ENCODE measurements around the gene RPUSD2.

RPUSD2 gene

DNA sequence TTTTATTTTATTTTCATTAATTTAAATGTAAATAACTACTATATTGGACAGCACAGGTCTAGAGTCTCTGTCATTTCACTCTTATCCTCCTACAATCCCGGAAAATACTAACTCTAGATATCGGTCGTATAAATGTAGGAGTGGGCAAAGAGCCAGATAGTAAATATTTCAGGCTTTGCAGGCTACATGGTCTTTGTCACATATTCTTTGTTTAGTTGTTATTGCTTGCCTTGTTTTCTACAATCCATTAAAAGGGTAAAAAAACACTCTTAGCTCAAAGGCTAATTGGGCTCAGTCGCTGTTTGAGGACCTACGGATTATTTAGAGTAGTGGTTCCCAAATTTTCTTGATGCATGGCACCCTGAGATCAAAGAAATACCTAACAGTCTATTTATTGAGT is 26.7 kb downstream of the RPUSD2 start:
- H3K9ac ChIP-seq (ENCODE audit: insufficient read length, low read depth), result no peak overlapping the region
- H3K4me3 ChIP-seq (ENCODE audit: insufficient read length, low read depth), result no peak overlapping the region
- no peaks in the 10 kb centered on the region for H3K9me3 ChIP-seq (ENCODE audit: insufficient read depth, low read length)
- H3K4me1 ChIP-seq (ENCODE audit: insufficient read depth, insufficient read length), result no peaks in the 10 kb centered on the region
- H3K36me3 ChIP-seq (ENCODE audit: insufficient read depth, insufficient read length, low read length), result no peaks in the 10 kb centered on the region
- no peaks in the 10 kb centered on the region for H3K27me3 ChIP-seq (ENCODE audit: insufficient read depth, insufficient read length)
- DNase-seq (ENCODE audit: low read depth, low spot score), result no peak
- TF ChIP-seq SUZ12 (IDR thresholded peaks at IDR 0.05; ENCODE audit: extremely low read depth, insufficient read depth, insufficient read length) (no peak), YY1 (IDR thresholded peaks at IDR 0.05; ENCODE audit: insufficient read depth, insufficient read length) (no peak), ZNF274 (IDR thresholded peaks at IDR 0.05; ENCODE audit: low read depth, low read length) (no peak)

DNA sequence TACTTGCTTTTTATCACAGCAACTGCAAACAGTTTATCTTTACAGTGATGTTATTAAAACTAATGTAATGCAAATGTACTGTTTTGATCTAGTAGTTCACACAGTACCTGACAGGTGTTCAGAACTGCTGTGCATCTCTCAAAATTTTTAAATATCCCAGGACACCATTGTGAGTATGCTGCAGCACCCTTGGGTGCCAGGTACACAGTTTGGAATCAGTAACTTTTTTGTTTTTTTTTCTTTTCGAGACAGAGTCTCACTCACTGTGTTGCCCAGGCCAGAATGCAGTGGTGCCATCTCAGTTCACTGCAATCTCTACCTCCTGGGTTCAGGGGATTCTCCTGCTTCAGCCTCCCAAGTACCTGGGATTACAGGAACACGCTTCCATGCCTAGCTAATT is 27.9 kb downstream of the RPUSD2 start:
- DNase-seq (ENCODE audit: low read depth, low spot score), result no peak
- no peak for TF ChIP-seq SUZ12 (IDR thresholded peaks at IDR 0.05; ENCODE audit: extremely low read depth, insufficient read depth, insufficient read length)
- no peak for TF ChIP-seq YY1 (IDR thresholded peaks at IDR 0.05; ENCODE audit: insufficient read depth, insufficient read length)
- no peak for TF ChIP-seq ZNF274 (IDR thresholded peaks at IDR 0.05; ENCODE audit: low read depth, low read length)
- no peaks in the 10 kb centered on the region for H3K36me3 ChIP-seq (ENCODE audit: insufficient read depth, insufficient read length, low read length)
- H3K9me3 ChIP-seq (ENCODE audit: insufficient read depth, low read length), result no peaks in the 10 kb centered on the region
- H3K4me1 ChIP-seq (ENCODE audit: insufficient read depth, insufficient read length), result no peaks in the 10 kb centered on the region
- H3K9ac ChIP-seq (ENCODE audit: insufficient read length, low read depth), result no peak overlapping the region
- H3K27me3 ChIP-seq (ENCODE audit: insufficient read depth, insufficient read length), result no peaks in the 10 kb centered on the region
- H3K4me3 ChIP-seq (ENCODE audit: insufficient read length, low read depth), result no peak overlapping the region

DNA sequence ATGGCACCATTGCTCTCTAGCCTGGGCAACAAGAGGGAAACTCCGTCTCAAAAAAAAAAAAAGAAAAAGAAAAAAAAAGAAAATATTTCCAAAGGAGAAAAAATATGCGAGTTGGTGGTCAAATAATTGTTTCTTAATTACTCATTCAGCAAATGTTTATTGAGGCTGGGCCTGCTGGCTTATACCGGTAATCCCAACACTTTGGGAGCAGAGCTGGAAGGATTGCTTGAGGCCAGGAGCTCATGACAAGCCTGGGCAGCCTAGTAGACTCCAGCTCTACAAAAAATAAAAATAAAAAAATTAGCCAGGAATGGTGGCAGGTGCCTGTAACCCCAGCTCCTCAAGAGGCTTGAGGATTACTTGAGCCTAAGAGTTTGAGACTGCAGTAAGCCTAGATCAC is 29.0 kb downstream of the RPUSD2 start:
- Histone ChIP-seq H3K9me3 (ENCODE audit: insufficient read depth, low read length) (no peaks in the 10 kb centered on the region), H3K27me3 (ENCODE audit: insufficient read depth, insufficient read length) (no peaks in the 10 kb centered on the region), H3K4me1 (ENCODE audit: insufficient read depth, insufficient read length) (no peaks in the 10 kb centered on the region), H3K4me3 (ENCODE audit: insufficient read length, low read depth) (no peak overlapping the region), H3K36me3 (ENCODE audit: insufficient read depth, insufficient read length, low read length) (no peaks in the 10 kb centered on the region), H3K9ac (ENCODE audit: insufficient read length, low read depth) (no peak overlapping the region)
- TF ChIP-seq YY1 (IDR thresholded peaks at IDR 0.05; ENCODE audit: insufficient read depth, insufficient read length), result no peak
- no peak for TF ChIP-seq SUZ12 (IDR thresholded peaks at IDR 0.05; ENCODE audit: extremely low read depth, insufficient read depth, insufficient read length)
- TF ChIP-seq ZNF274 (IDR thresholded peaks at IDR 0.05; ENCODE audit: low read depth, low read length), result no peak
- DNase-seq (ENCODE audit: low read depth, low spot score), result no peak

DNA sequence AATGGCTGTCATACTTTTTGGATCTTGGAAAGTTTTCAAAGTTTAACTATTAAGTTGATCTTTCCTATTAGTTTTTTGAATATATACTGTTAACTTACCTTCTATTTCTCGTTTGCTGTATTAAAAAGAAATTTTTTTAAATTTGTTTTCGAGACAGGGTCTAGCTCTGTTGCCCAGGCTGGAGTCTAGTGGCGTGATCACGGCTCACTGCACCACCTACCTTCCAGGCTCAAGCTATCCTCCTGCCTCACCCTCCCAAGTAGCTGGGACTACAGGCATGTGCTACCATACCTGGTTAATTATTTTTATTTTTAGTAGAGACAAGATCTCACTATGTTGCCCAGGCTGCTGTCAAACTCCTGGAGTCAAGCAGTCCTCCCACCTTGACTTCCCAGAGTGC is 29.6 kb downstream of the RPUSD2 start:
- no peaks in the 10 kb centered on the region for H3K9me3 ChIP-seq (ENCODE audit: insufficient read depth, low read length)

DNA sequence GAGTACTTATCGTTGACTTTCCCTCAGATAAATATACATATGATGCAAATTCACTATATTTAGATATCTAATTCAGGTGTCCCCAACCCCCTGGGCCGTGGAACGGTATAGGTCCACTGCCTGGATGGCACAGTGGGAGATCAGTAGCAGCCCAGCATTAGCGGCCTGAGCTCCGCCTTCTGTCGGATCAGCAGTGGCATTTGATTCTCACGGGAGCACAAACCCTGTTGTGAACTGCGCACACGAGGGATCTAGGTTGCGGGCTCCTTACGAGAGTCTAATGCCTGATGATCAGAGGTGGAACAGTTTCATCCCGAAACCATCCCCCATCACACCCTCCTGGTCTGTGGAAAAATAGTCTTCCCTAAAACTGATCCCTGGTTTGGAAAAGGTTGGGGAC is 31.9 kb downstream of the RPUSD2 start:
- no peak overlapping the region for H3K4me3 ChIP-seq (ENCODE audit: insufficient read length, low read depth)
- no peaks in the 10 kb centered on the region for H3K4me1 ChIP-seq (ENCODE audit: insufficient read depth, insufficient read length)
- no peaks in the 10 kb centered on the region for H3K27me3 ChIP-seq (ENCODE audit: insufficient read depth, insufficient read length)
- no peaks in the 10 kb centered on the region for H3K9me3 ChIP-seq (ENCODE audit: insufficient read depth, low read length)
- DNase-seq (ENCODE audit: low read depth, low spot score), result no peak
- TF ChIP-seq SUZ12 (IDR thresholded peaks at IDR 0.05; ENCODE audit: extremely low read depth, insufficient read depth, insufficient read length), result no peak
- no peak for TF ChIP-seq YY1 (IDR thresholded peaks at IDR 0.05; ENCODE audit: insufficient read depth, insufficient read length)
- no peak for TF ChIP-seq ZNF274 (IDR thresholded peaks at IDR 0.05; ENCODE audit: low read depth, low read length)
- no peak overlapping the region for H3K9ac ChIP-seq (ENCODE audit: insufficient read length, low read depth)
- peaks cover 8% of the 10 kb centered on the region for H3K36me3 ChIP-seq (ENCODE audit: insufficient read depth, insufficient read length, low read length)

More for the DNA sequence above, 29.6 kb downstream of the RPUSD2 start:
- Histone ChIP-seq H3K9ac (ENCODE audit: insufficient read length, low read depth) (no peak overlapping the region), H3K4me3 (ENCODE audit: insufficient read length, low read depth) (no peak overlapping the region), H3K4me1 (ENCODE audit: insufficient read depth, insufficient read length) (no peaks in the 10 kb centered on the region), H3K36me3 (ENCODE audit: insufficient read depth, insufficient read length, low read length) (no peaks in the 10 kb centered on the region), H3K27me3 (ENCODE audit: insufficient read depth, insufficient read length) (no peaks in the 10 kb centered on the region)
- TF ChIP-seq ZNF274 (IDR thresholded peaks at IDR 0.05; ENCODE audit: low read depth, low read length) (no peak), YY1 (IDR thresholded peaks at IDR 0.05; ENCODE audit: insufficient read depth, insufficient read length) (no peak), SUZ12 (IDR thresholded peaks at IDR 0.05; ENCODE audit: extremely low read depth, insufficient read depth, insufficient read length) (no peak)
- DNase-seq (ENCODE audit: low read depth, low spot score), result no peak

DNA sequence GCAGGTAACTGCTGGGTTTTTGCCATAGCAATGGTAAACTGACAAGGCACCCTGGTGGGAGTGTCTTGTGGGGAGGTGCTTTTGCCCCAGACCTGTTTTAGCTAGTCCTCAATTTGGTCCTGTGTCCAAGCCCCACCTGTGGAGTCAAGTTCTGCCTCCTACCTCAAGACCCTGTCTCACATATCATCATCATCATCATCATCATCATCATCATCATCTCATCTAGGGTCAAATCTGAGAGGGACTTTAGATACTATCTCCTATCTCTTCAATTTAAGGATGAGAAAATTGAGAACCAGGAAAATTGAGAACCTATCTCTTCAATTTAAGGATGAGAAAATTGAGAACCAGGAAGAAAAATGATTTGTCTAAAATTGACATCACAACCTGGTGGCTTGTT is 34.8 kb downstream of the RPUSD2 start:
- Histone ChIP-seq H3K27me3 (ENCODE audit: insufficient read depth, insufficient read length) (no peaks in the 10 kb centered on the region), H3K9ac (ENCODE audit: insufficient read length, low read depth) (no peak overlapping the region), H3K4me1 (ENCODE audit: insufficient read depth, insufficient read length) (no peaks in the 10 kb centered on the region), H3K9me3 (ENCODE audit: insufficient read depth, low read length) (no peaks in the 10 kb centered on the region), H3K36me3 (ENCODE audit: insufficient read depth, insufficient read length, low read length) (peaks cover 12% of the 10 kb centered on the region), H3K4me3 (ENCODE audit: insufficient read length, low read depth) (no peak overlapping the region)
- no peak for DNase-seq (ENCODE audit: low read depth, low spot score)
- TF ChIP-seq SUZ12 (IDR thresholded peaks at IDR 0.05; ENCODE audit: extremely low read depth, insufficient read depth, insufficient read length), result no peak
- TF ChIP-seq YY1 (IDR thresholded peaks at IDR 0.05; ENCODE audit: insufficient read depth, insufficient read length), result no peak
- no peak for TF ChIP-seq ZNF274 (IDR thresholded peaks at IDR 0.05; ENCODE audit: low read depth, low read length)

DNA sequence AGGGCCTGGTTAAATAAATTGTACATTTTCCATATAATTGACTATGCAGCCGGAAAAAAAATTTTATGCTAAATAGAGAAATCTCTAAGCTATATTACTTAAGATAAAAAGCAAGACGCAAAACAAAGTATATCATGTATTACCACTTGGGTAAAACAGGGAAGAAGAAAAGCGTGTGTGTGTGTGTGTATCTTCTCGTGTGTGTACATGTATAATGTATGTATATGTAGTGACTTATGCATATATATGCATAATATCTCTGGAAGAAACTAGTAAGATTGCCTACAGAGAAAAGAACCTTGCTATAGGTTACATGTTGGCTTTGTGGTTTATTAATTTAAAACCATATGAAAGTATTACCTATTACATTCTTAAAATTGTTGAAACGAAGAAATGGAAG is 44.0 kb downstream of the RPUSD2 start:
- peaks cover 28% of the 10 kb centered on the region for H3K36me3 ChIP-seq (ENCODE audit: insufficient read depth, insufficient read length, low read length)
- no peaks in the 10 kb centered on the region for H3K27me3 ChIP-seq (ENCODE audit: insufficient read depth, insufficient read length)
- TF ChIP-seq YY1 (IDR thresholded peaks at IDR 0.05; ENCODE audit: insufficient read depth, insufficient read length), result no peak
- TF ChIP-seq SUZ12 (IDR thresholded peaks at IDR 0.05; ENCODE audit: extremely low read depth, insufficient read depth, insufficient read length), result no peak
- no peak for TF ChIP-seq ZNF274 (IDR thresholded peaks at IDR 0.05; ENCODE audit: low read depth, low read length)
- no peak for DNase-seq (ENCODE audit: low read depth, low spot score)
- H3K4me1 ChIP-seq (ENCODE audit: insufficient read depth, insufficient read length), result no peaks in the 10 kb centered on the region
- no peak overlapping the region for H3K9ac ChIP-seq (ENCODE audit: insufficient read length, low read depth)
- H3K9me3 ChIP-seq (ENCODE audit: insufficient read depth, low read length), result no peaks in the 10 kb centered on the region
- H3K4me3 ChIP-seq (ENCODE audit: insufficient read length, low read depth), result no peak overlapping the region

DNA sequence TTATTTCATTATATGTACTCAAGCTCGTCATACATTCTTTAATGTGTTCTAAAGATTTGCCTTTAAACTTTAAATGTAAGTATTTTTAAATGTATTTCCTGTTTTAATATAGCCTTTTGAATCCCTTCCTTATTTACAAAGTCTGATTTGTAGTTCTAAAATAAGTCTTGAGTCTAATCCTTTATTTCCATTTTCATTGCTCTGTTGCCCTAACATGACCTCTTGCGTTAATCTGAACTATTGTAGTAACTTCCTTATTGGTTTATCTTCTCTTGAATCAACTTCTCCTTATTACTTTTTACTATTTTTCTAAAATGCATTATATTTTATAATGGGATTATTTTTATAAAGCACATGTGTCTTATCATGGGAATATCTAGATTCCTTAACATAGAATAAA is 48.9 kb downstream of the RPUSD2 start:
- H3K36me3 ChIP-seq (ENCODE audit: insufficient read depth, insufficient read length, low read length), result peaks cover 31% of the 10 kb centered on the region
- DNase-seq (ENCODE audit: low read depth, low spot score), result no peak
- H3K9ac ChIP-seq (ENCODE audit: insufficient read length, low read depth), result no peak overlapping the region
- no peaks in the 10 kb centered on the region for H3K27me3 ChIP-seq (ENCODE audit: insufficient read depth, insufficient read length)
- no peaks in the 10 kb centered on the region for H3K4me1 ChIP-seq (ENCODE audit: insufficient read depth, insufficient read length)
- no peaks in the 10 kb centered on the region for H3K9me3 ChIP-seq (ENCODE audit: insufficient read depth, low read length)
- TF ChIP-seq SUZ12 (IDR thresholded peaks at IDR 0.05; ENCODE audit: extremely low read depth, insufficient read depth, insufficient read length), result no peak
- no peak for TF ChIP-seq YY1 (IDR thresholded peaks at IDR 0.05; ENCODE audit: insufficient read depth, insufficient read length)
- no peak for TF ChIP-seq ZNF274 (IDR thresholded peaks at IDR 0.05; ENCODE audit: low read depth, low read length)
- H3K4me3 ChIP-seq (ENCODE audit: insufficient read length, low read depth), result no peak overlapping the region

Data from NT2/D1 (cell line).